Lower leg skin (tissue), 4 donors: Measurements from ENCODE around the gene FAM13A. TPM values are rescaled to one million over a fixed set of nuclear protein-coding genes. Genes with fewer than 3 reads are reported as not detected.

Experiments used
- DNase-seq, 2 donors: peaks; one replicate each; pipeline ENCODE4 v3.0.0-alpha.2; 2019; ENCODE audit warnings: low spot score in 2 of 2
- H3K4me3 ChIP-seq: fragments of 200-600 bp; sonication (generic); 2 replicates; pipeline ENCODE4 v1.5.1; 2017; ENCODE audit warnings: mild to moderate bottlenecking, low read depth; ENCODE audit not compliant: poor library complexity, severe bottlenecking
- POLR2A ChIP-seq, 2 donors: fragments of 450-650 bp; IDR thresholded peaks; one replicate each; pipeline ENCODE4 v1.6.1; 2016 to 2017; ENCODE audit warnings: antibody characterized with exemption in 2 of 2, mild to moderate bottlenecking in 1 of 2, moderate library complexity in 1 of 2
- WGBS, 2 donors: methylation state at CpG; one replicate each; pipeline ENCODE4 v1.1.5; 2018; 5-methylcytosine and 5-hydroxymethylcytosine counted together
- intact Hi-C: fragments of 100-400 bp; cut with DNase I; formaldehyde crosslinking; loops from one replicate; pipeline ENCODE4 v1.15.0; 2023; ENCODE audit warnings: low total_unique reads
- total RNA-seq, 4 donors: library from RNA; depleted of rRNA; stranded (reverse); fragments of >200 nt; gene quantifications; one replicate each; pipeline ENCODE4 v1.1.0, GENCODE V29; 2016
- TF ChIP-seq, protein P1 (sequence below), 3 donors: fragments of 450-650 bp; IDR thresholded peaks; one replicate each; pipeline ENCODE4 v1.5.1; 2016; ENCODE audit warnings: antibody characterized with exemption in 3 of 3, mild to moderate bottlenecking in 3 of 3, moderate library complexity in 2 of 3

The FAM13A gene
- total RNA-seq, 4 donors from 2014 or later = 50.0 to 303 (median 114) TPM

DNA sequence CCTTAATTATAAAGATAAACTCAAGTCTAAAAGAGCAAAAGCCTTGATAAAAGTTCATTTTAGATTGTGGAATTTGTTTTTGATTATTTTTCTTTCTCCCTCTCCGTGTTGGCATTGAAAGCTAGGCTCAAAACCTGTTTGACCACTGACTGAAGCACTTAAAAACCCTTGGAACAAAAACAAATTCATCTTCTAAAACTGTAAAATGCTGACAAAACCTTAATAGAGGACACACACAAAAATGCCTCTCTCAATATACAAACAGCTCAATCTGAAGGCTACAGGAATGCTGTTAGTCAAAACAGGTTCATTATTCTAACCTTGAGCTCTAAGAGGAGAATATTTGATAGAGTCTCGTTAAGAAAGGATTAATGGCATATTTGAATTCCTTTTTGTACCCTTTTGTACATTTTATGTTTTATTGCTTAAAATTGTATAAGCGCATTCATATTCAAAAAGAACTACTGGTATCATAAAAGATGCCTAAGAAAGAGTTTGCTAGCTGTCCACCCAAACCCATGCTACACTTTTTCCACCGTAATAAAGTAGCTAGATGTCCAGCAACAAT is 285.0 kb downstream of the FAM13A start:
- 72 to 74% methylated on average over 4 of the region's 4 CpGs for WGBS, 2 donors
- no peak for DNase-seq
- no peak overlapping the region for H3K4me3 ChIP-seq
- intact Hi-C loops = no loop called here
- TF ChIP-seq, protein P1, sequence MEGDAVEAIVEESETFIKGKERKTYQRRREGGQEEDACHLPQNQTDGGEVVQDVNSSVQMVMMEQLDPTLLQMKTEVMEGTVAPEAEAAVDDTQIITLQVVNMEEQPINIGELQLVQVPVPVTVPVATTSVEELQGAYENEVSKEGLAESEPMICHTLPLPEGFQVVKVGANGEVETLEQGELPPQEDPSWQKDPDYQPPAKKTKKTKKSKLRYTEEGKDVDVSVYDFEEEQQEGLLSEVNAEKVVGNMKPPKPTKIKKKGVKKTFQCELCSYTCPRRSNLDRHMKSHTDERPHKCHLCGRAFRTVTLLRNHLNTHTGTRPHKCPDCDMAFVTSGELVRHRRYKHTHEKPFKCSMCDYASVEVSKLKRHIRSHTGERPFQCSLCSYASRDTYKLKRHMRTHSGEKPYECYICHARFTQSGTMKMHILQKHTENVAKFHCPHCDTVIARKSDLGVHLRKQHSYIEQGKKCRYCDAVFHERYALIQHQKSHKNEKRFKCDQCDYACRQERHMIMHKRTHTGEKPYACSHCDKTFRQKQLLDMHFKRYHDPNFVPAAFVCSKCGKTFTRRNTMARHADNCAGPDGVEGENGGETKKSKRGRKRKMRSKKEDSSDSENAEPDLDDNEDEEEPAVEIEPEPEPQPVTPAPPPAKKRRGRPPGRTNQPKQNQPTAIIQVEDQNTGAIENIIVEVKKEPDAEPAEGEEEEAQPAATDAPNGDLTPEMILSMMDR (IDR thresholded peaks at IDR 0.05) = no peak
- TF ChIP-seq POLR2A (IDR thresholded peaks at IDR 0.05) = no peak

DNA sequence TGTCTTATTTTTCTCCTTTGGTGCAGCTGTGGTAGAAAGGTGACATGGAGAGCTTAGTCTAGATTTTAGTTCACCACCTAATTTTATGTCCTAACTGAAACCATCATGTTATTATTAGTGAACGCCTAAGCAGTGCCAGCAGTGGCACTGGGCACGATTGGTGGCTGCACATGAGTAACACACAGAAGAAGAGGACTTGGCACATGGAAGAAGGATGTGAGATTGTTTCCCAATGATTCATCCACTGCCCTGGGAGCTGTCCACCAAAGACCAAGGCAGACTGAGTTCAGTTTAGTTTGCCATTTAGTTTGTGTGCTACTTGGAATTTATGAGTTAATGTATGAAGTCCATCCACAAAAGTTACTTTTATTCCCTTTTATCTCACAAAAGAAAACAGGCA is 291.3 kb downstream of the FAM13A start:
- no peak for DNase-seq
- H3K4me3 ChIP-seq = no peak overlapping the region
- intact Hi-C loops = no loop called here
- TF ChIP-seq, protein P1 (IDR thresholded peaks at IDR 0.05) = no peak
- TF ChIP-seq POLR2A (IDR thresholded peaks at IDR 0.05) = no peak
- 17 to 26% methylated on average over 2 of the region's 2 CpGs for WGBS, 2 donors

DNA sequence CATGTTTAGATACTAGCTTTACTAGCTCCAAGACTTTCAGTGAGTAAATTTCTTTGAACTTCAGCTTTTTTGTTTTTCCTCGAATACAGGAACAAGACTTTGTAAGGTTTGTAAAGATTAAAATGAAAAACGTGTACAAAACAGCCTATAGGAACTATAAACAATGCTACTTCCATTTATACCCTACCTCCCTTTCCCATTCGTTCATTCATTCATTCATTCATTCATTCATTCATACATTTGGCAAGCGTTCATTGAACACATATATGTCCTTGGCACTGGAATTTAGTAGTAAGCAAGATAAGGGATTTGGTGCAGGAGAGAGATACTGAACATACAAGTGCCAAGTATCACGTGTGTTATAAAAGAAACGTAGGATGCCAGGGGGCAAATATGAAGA is 293.9 kb downstream of the FAM13A start:
- TF ChIP-seq, protein P1 (IDR thresholded peaks at IDR 0.05) = no peak
- TF ChIP-seq POLR2A (IDR thresholded peaks at IDR 0.05) = no peak
- 71 to 73% methylated on average over 6 of the region's 6 CpGs for WGBS, 2 donors
- H3K4me3 ChIP-seq = no peak overlapping the region
- intact Hi-C loops = no loop called here
- no peak for DNase-seq

DNA sequence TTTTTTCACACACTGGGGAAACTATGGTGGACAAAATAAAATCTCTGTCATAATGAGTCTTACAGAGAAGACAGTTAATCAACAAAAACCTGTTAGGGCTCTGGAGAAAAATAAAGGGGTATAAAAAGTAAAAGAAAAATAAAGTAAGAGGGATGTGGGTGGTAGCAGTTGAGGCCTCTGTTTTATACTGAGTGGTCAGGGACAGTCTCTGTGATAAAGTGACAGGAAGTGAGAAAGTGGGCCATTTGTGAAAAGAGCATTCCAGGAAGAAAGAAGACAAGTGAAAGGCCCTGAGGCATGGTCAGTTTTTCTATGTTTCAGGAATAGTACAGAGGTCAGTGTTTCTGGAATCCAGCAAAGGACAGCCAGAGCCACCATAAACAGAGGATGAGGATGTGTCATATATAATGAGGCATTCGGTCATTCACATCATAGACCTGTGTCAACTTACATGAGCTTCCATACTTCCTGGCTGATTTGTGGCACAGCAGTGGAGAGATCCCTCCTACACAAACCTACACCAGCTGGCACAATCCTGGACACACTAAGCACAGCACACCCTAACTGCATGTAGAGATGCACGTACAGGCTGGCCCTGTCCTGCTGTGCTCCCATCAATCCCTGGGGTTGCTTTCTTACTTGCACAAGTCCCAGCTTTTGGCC is 295.0 kb downstream of the FAM13A start:
- 69 to 86% methylated on average over 2 of the region's 2 CpGs for WGBS, 2 donors
- TF ChIP-seq, protein P1 (IDR thresholded peaks at IDR 0.05) = no peak
- TF ChIP-seq POLR2A (IDR thresholded peaks at IDR 0.05) = no peak
- intact Hi-C loops = no loop called here
- no peak for DNase-seq
- no peak overlapping the region for H3K4me3 ChIP-seq

DNA sequence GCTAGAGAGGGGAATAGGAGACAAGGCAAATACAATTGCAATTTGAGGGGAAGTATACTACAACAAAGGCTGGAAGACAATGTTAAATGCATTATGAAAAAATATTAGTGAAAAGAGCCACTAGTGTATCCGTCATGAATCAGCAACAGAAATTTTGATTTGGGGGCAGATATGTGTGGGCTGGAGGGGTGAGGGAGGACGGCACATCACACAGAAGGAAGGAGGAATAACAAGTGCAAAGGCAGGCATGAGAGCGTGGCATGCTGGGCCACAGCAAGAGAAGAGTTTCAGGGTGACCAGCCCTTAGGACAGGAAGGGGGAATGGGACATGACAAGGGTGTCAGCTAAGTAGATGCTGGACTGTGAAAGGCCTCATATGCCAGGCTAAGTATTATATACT is 295.6 kb downstream of the FAM13A start:
- 75 to 98% methylated on average over 3 of the region's 3 CpGs for WGBS, 2 donors
- DNase-seq = no peak
- H3K4me3 ChIP-seq = no peak overlapping the region
- intact Hi-C loops = no loop called here
- no peak for TF ChIP-seq POLR2A (IDR thresholded peaks at IDR 0.05)
- TF ChIP-seq, protein P1 (IDR thresholded peaks at IDR 0.05) = no peak

DNA sequence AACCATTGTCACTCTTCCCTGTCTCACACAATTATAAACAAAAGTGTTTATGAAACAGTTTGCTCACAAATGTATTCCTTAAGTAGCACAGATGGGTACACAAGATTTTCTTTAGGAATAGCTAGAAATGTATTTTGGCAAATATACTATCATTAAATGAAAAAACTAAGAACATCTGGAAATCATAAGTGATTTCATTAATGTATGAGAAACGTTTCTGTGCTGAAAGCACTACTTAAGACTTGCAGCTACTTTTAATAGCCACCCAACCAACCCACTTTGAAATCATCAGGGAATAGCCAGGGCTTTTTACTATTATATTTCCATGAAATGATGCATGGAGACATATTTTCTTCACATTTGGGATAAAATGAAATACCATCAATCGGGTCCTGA is 297.1 kb downstream of the FAM13A start:
- 39 to 45% methylated on average over 2 of the region's 2 CpGs for WGBS, 2 donors
- no peak for TF ChIP-seq POLR2A (IDR thresholded peaks at IDR 0.05)
- no peak for DNase-seq
- intact Hi-C loops = no loop called here
- no peak overlapping the region for H3K4me3 ChIP-seq
